H9 (cell line): ENCODE results near the gene TNFRSF4. TPM values are rescaled to one million over a fixed set of nuclear protein-coding genes. Genes with fewer than 3 reads are reported as not detected.

ENCODE experiments used
- DNase-seq: peaks from one replicate; pipeline ENCODE4 v3.0.0-alpha.2; 2017
- H2AFZ ChIP-seq: one replicate; pipeline ENCODE4 v1.6.1; 2013; ENCODE audit warnings: mild to moderate bottlenecking, low read length, control low read depth, moderate library complexity
- H2AK5ac ChIP-seq: 2 replicates; pipeline ENCODE4 v1.6.1; 2013; ENCODE audit warnings: low read length, control low read depth, mixed read lengths; ENCODE audit not compliant: insufficient read length
- H2BK120ac ChIP-seq: one replicate; pipeline ENCODE4 v1.6.1; 2013; ENCODE audit warnings: low read depth, mild to moderate bottlenecking, low read length, control low read depth, inconsistent platforms; ENCODE audit not compliant: poor library complexity, severe bottlenecking
- H2BK12ac ChIP-seq: 2 replicates; pipeline ENCODE4 v1.6.1; 2013; ENCODE audit warnings: low read length, control low read depth, mixed read lengths, low read depth; ENCODE audit not compliant: insufficient read length
- H2BK15ac ChIP-seq: 2 replicates; pipeline ENCODE4 v1.6.1; 2013; ENCODE audit warnings: low read depth, low read length, control low read depth
- H2BK20ac ChIP-seq: one replicate; pipeline ENCODE4 v1.6.1; 2013; ENCODE audit warnings: low read depth, mild to moderate bottlenecking, low read length, control low read depth, inconsistent platforms; ENCODE audit not compliant: poor library complexity, severe bottlenecking
- H2BK5ac ChIP-seq: 2 replicates; pipeline ENCODE4 v1.6.1; 2013; ENCODE audit warnings: low read length, control low read depth, mixed read lengths; ENCODE audit not compliant: insufficient read length
- H3K14ac ChIP-seq: 2 replicates; pipeline ENCODE4 v1.6.1; 2013; ENCODE audit warnings: low read length, control low read depth; ENCODE audit not compliant: insufficient read depth
- H3K18ac ChIP-seq: 2 replicates; pipeline ENCODE4 v1.6.1; 2013; ENCODE audit warnings: low read depth, mild to moderate bottlenecking, mixed read lengths, low read length, control low read depth; ENCODE audit not compliant: insufficient read length
- H3K23ac ChIP-seq: 2 replicates; pipeline ENCODE4 v1.6.1; 2013; ENCODE audit warnings: low read length, control low read depth, mixed read lengths, low read depth; ENCODE audit not compliant: insufficient read length
- H3K23me2 ChIP-seq: 2 replicates; pipeline ENCODE4 v1.6.1; 2013; ENCODE audit warnings: low read depth, mild to moderate bottlenecking, mixed read lengths, low read length, control low read depth; ENCODE audit not compliant: insufficient read length, poor library complexity, severe bottlenecking
- H3K27ac ChIP-seq: 2 replicates; pipeline ENCODE4 v1.5.1; 2013; ENCODE audit warnings: low read length, control low read depth, mixed read lengths, low read depth; ENCODE audit not compliant: insufficient read length
- H3K27me3 ChIP-seq: 2 replicates; pipeline ENCODE4 v1.6.1; 2013; ENCODE audit warnings: low read length, control low read depth, inconsistent platforms; ENCODE audit not compliant: insufficient read depth
- H3K4ac ChIP-seq: 2 replicates; pipeline ENCODE4 v1.6.1; 2013; ENCODE audit warnings: low read depth, mild to moderate bottlenecking, control low read depth, inconsistent platforms, low read length, moderate library complexity
- H3K4me1 ChIP-seq: 2 replicates; pipeline ENCODE4 v1.6.1; 2013; ENCODE audit warnings: low read length, control low read depth, inconsistent platforms; ENCODE audit not compliant: insufficient read depth
- H3K4me2 ChIP-seq: 2 replicates; pipeline ENCODE4 v1.6.1; 2013; ENCODE audit warnings: low read length, control low read depth, mixed read lengths; ENCODE audit not compliant: insufficient read length, insufficient read depth
- H3K56ac ChIP-seq: 2 replicates; pipeline ENCODE4 v1.6.1; 2013; ENCODE audit warnings: low read depth, mild to moderate bottlenecking, mixed read lengths, low read length, control low read depth; ENCODE audit not compliant: insufficient read length
- H3K79me1 ChIP-seq: 2 replicates; pipeline ENCODE4 v1.6.1; 2013; ENCODE audit warnings: low read depth, mild to moderate bottlenecking, moderate library complexity, low read length, control low read depth, inconsistent platforms; ENCODE audit not compliant: insufficient read depth, poor library complexity, severe bottlenecking
- H3K79me2 ChIP-seq: 2 replicates; pipeline ENCODE4 v1.6.1; 2013; ENCODE audit warnings: low read length, control low read depth, inconsistent platforms; ENCODE audit not compliant: insufficient read depth
- H3K9ac ChIP-seq: 2 replicates; pipeline ENCODE4 v1.6.1; 2013; ENCODE audit warnings: low read length, control low read depth, mixed read lengths; ENCODE audit not compliant: insufficient read length; ENCODE audit errors: extremely low read depth
- H3K9me3 ChIP-seq: one replicate; pipeline ENCODE4 v1.6.1; 2013; ENCODE audit warnings: low read depth, low read length, inconsistent platforms; ENCODE audit not compliant: control insufficient read depth
- H3T11ph ChIP-seq: one replicate; pipeline ENCODE4 v1.6.1; 2013; ENCODE audit warnings: mild to moderate bottlenecking, low read length, control low read depth, inconsistent platforms
- H4K20me1 ChIP-seq: one replicate; pipeline ENCODE4 v1.6.1; 2013; ENCODE audit not compliant: control insufficient read depth, insufficient read length, insufficient read depth
- H4K5ac ChIP-seq: 2 replicates; pipeline ENCODE4 v1.6.1; 2013; ENCODE audit warnings: low read depth, mild to moderate bottlenecking, mixed read lengths, low read length, control low read depth; ENCODE audit not compliant: insufficient read length
- H4K8ac ChIP-seq: replicated peaks from 2 replicates; pipeline ENCODE4 v1.6.1; 2013; ENCODE audit warnings: low read length, control low read depth, mixed read lengths, low read depth; ENCODE audit not compliant: insufficient read length
- H4K91ac ChIP-seq: 2 replicates; pipeline ENCODE4 v1.6.1; 2013; ENCODE audit warnings: low read depth, mild to moderate bottlenecking, moderate library complexity, mixed read lengths, low read length, control low read depth; ENCODE audit not compliant: insufficient read length
- H3K27ac Mint-ChIP-seq, 3 experiments: 2 replicates in 2 of 3; 3 replicates in 1 of 3; pipeline ENCODE4 v1.8.0; 2020 to 2021; ENCODE audit warnings: mixed read lengths in 3 of 3, mild to moderate bottlenecking in 1 of 3, moderate library complexity in 1 of 3
- H3K27me3 Mint-ChIP-seq: 2 replicates; pipeline ENCODE4 v1.8.0; 2021; ENCODE audit warnings: low read depth, mild to moderate bottlenecking, moderate library complexity, mixed read lengths
- H3K36me3 Mint-ChIP-seq, 3 experiments: 2 replicates in 2 of 3; 3 replicates in 1 of 3; pipeline ENCODE4 v1.8.0; 2020 to 2021; ENCODE audit warnings: low read depth in 3 of 3, mixed read lengths in 3 of 3; ENCODE audit not compliant: insufficient read depth in 1 of 3
- H3K4me1 Mint-ChIP-seq, 2 experiments: 2 replicates each; pipeline ENCODE4 v1.8.0; 2020; ENCODE audit warnings: mixed read lengths in 2 of 2
- H3K4me3 Mint-ChIP-seq, 2 experiments: 2 replicates in 1 of 2; 3 replicates in 1 of 2; pipeline ENCODE4 v1.8.0; 2020 to 2021; ENCODE audit warnings: mild to moderate bottlenecking in 2 of 2, mixed read lengths in 2 of 2, moderate library complexity in 1 of 2
- H3K9me3 Mint-ChIP-seq, 2 experiments: 2 replicates in 1 of 2; 3 replicates in 1 of 2; pipeline ENCODE4 v1.8.0; 2020; ENCODE audit warnings: mild to moderate bottlenecking in 2 of 2, mixed read lengths in 2 of 2, moderate library complexity in 1 of 2
- CTCF ChIP-seq: fragments of 200-600 bp; sonication (generic); conservative IDR thresholded peaks from 3 replicates; pipeline ENCODE4 v1.8.0; 2021; ENCODE audit warnings: antibody characterized with exemption, mild to moderate bottlenecking
- WGBS: extraction: QIAGEN DNeasy Blood & Tissue Kit; methylation state at CpG from one replicate; pipeline ENCODE4 v1.1.7; 2013; ENCODE audit warnings: missing lambda C conversion rate, low lambda C conversion rate, mixed read lengths; ENCODE audit not compliant: insufficient read length; ENCODE audit errors: extremely low coverage; 5-methylcytosine and 5-hydroxymethylcytosine counted together
- total RNA-seq: library from RNA; stranded (reverse); gene quantifications from 2 replicates; pipeline ENCODE4 v1.2.1, GENCODE V29; 2021

TNFRSF4 gene
- total RNA-seq, 1 experiment from 2014 or later, result 0.24 TPM

GRCh38 chr1:1243807-1244191, 29.8 kb upstream of the TNFRSF4 start:
- H2AFZ ChIP-seq, result no peak overlapping the region
- TF ChIP-seq CTCF, result no peak
- no peaks in the 10 kb centered on the region for H3K9me3 Mint-ChIP-seq
- no peak overlapping the region for H2BK15ac ChIP-seq
- no peak overlapping the region for H2BK5ac ChIP-seq
- H4K91ac ChIP-seq, result no peak overlapping the region
- no peak overlapping the region for H3T11ph ChIP-seq
- H3K4me2 ChIP-seq, result no peak overlapping the region
- no peak overlapping the region for H2BK12ac ChIP-seq
- H3K27ac ChIP-seq, result no peak overlapping the region
- no peak overlapping the region for H3K27ac Mint-ChIP-seq
- H3K79me1 ChIP-seq, result no peaks in the 10 kb centered on the region
- H3K14ac ChIP-seq, result no peak overlapping the region
- H3K56ac ChIP-seq, result no peak overlapping the region
- H3K9me3 ChIP-seq, result no peaks in the 10 kb centered on the region
- no peak overlapping the region for H3K4ac ChIP-seq
- no peak overlapping the region for H4K8ac ChIP-seq
- no peaks in the 10 kb centered on the region for H3K36me3 Mint-ChIP-seq
- H3K4me3 Mint-ChIP-seq, result no peak overlapping the region
- H3K27me3 Mint-ChIP-seq, result peaks cover 15% of the 10 kb centered on the region
- no peak overlapping the region for H3K18ac ChIP-seq
- no peaks in the 10 kb centered on the region for H3K79me2 ChIP-seq
- no peaks in the 10 kb centered on the region for H3K23me2 ChIP-seq
- H2BK120ac ChIP-seq, result no peak overlapping the region
- no peak overlapping the region for H3K9ac ChIP-seq
- peaks cover 0 to 3% of the 10 kb centered on the region in 2 experiments; a peak in 2 of 4 replicates for H3K4me1 Mint-ChIP-seq
- no peak overlapping the region for H3K23ac ChIP-seq
- no peaks in the 10 kb centered on the region for H3K4me1 ChIP-seq
- no peak for DNase-seq
- H4K20me1 ChIP-seq, result no peaks in the 10 kb centered on the region
- no peak overlapping the region for H2AK5ac ChIP-seq
- no CpG with 5 or more reads among the region's 23 CpGs for WGBS
- no peak overlapping the region for H4K5ac ChIP-seq
- H2BK20ac ChIP-seq, result no peak overlapping the region
- H3K27me3 ChIP-seq, result no peaks in the 10 kb centered on the region
